Measurements from ENCODE around the gene C1orf105. TPM values are rescaled to one million over a fixed set of nuclear protein-coding genes. Genes with fewer than 3 reads are reported as not detected.
"Not testable (repeated sequence)": the region's sequence is repeated elsewhere in the genome, so short reads cannot be mapped to it uniquely, and the experiment has no call there.

C1orf105 gene
- total RNA-seq (not detected), polyA plus RNA-seq (not detected)
- long read RNA-seq, donor 1: 0 reads
- long read RNA-seq, donor 2: 0 reads
- long read RNA-seq, donor 3: 0 reads

GRCh38 chr1:172420385-172420784 lies at the start of gene C1orf105:
TSS of gene C1orf105 (plus strand) at chr1:172420685. CDS start at chr1:172420886, 201 bp downstream.
- intact Hi-C loops (cut with DNase I): loop anchor here in 1 of 4 donors (10.0 kb wide), 1 partner anchor 396 kb away; no protein-coding TSS in a partner anchor
- Histone ChIP-seq H3K27me3 (no peaks in the 10 kb centered on the region), H3K4me1 (ENCODE audit: insufficient read depth) (no peaks in the 10 kb centered on the region), H3K36me3 (no peaks in the 10 kb centered on the region), H3K9me3 (no peaks in the 10 kb centered on the region), H3K27ac (no peak within 1 kb of the TSS), H3K4me3 (no peak within 1 kb of the TSS)
- 89 to 96% (median 92%) methylated on average over 1 of the region's 1 CpG for WGBS, 3 donors
- DNase-seq: no peak
- TF ChIP-seq EP300 (IDR thresholded peaks at IDR 0.05) (no peak), POLR2A (IDR thresholded peaks at IDR 0.05) (no peak), CTCF (IDR thresholded peaks at IDR 0.05) (no peak)

GRCh38 chr1:172371646-172372045 lies 48.8 kb upstream of the C1orf105 start:
- 88 to 98% (median 97%) methylated on average over 2 to 3 of the region's 3 CpGs for WGBS, 3 donors
- H3K4me1 ChIP-seq (ENCODE audit: insufficient read depth); H3K4me3 ChIP-seq; H3K27ac ChIP-seq; H3K27me3 ChIP-seq; intact Hi-C loops (cut with DNase I); H3K9me3 ChIP-seq; DNase-seq; H3K36me3 ChIP-seq: not testable (repeated sequence)

GRCh38 chr1:172373864-172374263 lies 46.6 kb upstream of the C1orf105 start:
- 55 to 68% (median 65%) methylated on average over 1 of the region's 1 CpG for WGBS, 3 donors
- TF ChIP-seq EP300 (IDR thresholded peaks at IDR 0.05) (no peak), CTCF (IDR thresholded peaks at IDR 0.05) (no peak), POLR2A (IDR thresholded peaks at IDR 0.05) (no peak)

GRCh38 chr1:172375211-172375631 lies 45.3 kb upstream of the C1orf105 start:
- Histone ChIP-seq H3K27ac (no peak overlapping the region), H3K36me3 (no peaks in the 10 kb centered on the region), H3K27me3 (no peaks in the 10 kb centered on the region), H3K4me3 (no peak overlapping the region), H3K9me3 (no peaks in the 10 kb centered on the region), H3K4me1 (ENCODE audit: insufficient read depth) (no peaks in the 10 kb centered on the region)
- no peak for TF ChIP-seq CTCF (IDR thresholded peaks at IDR 0.05)
- TF ChIP-seq POLR2A (IDR thresholded peaks at IDR 0.05): no peak
- no peak for TF ChIP-seq EP300 (IDR thresholded peaks at IDR 0.05)
- DNase-seq: no peak
- 82 to 94% (median 86%) methylated on average over 2 of the region's 2 CpGs for WGBS, 3 donors
- intact Hi-C loops (cut with DNase I): no loop called here

More at GRCh38 chr1:172373864-172374263, 46.6 kb upstream of the C1orf105 start:
- Histone ChIP-seq H3K27me3 (no peaks in the 10 kb centered on the region), H3K9me3 (no peaks in the 10 kb centered on the region), H3K4me3 (no peak overlapping the region), H3K27ac (no peak overlapping the region), H3K4me1 (ENCODE audit: insufficient read depth) (no peaks in the 10 kb centered on the region), H3K36me3 (no peaks in the 10 kb centered on the region)
- intact Hi-C loops (cut with DNase I): no loop called here
- no peak for DNase-seq

GRCh38 chr1:172376431-172376830 lies 44.1 kb upstream of the C1orf105 start:
- no peak for TF ChIP-seq EP300 (IDR thresholded peaks at IDR 0.05)
- TF ChIP-seq POLR2A (IDR thresholded peaks at IDR 0.05): no peak
- no peak for TF ChIP-seq CTCF (IDR thresholded peaks at IDR 0.05)
- no peaks in the 10 kb centered on the region for H3K9me3 ChIP-seq
- 72 to 76% (median 73%) methylated on average over 2 of the region's 2 CpGs for WGBS, 3 donors
- no peak for DNase-seq
- no peaks in the 10 kb centered on the region for H3K4me1 ChIP-seq (ENCODE audit: insufficient read depth)
- H3K27me3 ChIP-seq: no peaks in the 10 kb centered on the region
- intact Hi-C loops (cut with DNase I): no loop called here
- no peak overlapping the region for H3K27ac ChIP-seq
- H3K36me3 ChIP-seq: no peaks in the 10 kb centered on the region
- H3K4me3 ChIP-seq: no peak overlapping the region
